NOMO-1 treated with dmso at 0.1 percent for 144 hours (cell line): ENCODE measurements around the gene DIP2C.
"Not testable (repeated sequence)": the region's sequence is repeated elsewhere in the genome, so short reads cannot be mapped to it uniquely, and the experiment has no call there.

Experiments used
- DNase-seq: peaks from one replicate; lab custom pipeline; 2025; ENCODE audit not compliant: unreplicated experiment; lab: John Stamatoyannopoulos, UW

Gene DIP2C

DNA sequence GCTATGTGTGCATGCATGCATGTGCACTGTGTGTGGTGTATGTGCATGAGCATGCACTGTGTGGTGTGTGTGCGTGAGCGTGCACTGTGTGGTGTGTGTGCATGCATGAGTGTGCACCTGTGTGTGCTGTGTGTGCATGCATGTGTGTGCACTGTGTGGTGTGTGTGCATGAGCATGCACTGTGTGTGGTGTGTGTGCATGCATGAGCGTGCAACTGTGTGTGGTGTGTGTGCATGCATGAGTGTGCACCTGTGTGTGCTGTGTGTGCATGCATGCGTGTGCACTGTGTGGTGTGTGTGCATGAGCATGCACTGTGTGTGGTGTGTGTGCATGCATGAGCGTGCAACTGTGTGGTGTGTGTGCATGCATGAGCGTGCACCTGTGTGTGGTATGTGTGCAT, 10.7 kb upstream of the DIP2C start:
- DNase-seq = not testable (repeated sequence)

DNA sequence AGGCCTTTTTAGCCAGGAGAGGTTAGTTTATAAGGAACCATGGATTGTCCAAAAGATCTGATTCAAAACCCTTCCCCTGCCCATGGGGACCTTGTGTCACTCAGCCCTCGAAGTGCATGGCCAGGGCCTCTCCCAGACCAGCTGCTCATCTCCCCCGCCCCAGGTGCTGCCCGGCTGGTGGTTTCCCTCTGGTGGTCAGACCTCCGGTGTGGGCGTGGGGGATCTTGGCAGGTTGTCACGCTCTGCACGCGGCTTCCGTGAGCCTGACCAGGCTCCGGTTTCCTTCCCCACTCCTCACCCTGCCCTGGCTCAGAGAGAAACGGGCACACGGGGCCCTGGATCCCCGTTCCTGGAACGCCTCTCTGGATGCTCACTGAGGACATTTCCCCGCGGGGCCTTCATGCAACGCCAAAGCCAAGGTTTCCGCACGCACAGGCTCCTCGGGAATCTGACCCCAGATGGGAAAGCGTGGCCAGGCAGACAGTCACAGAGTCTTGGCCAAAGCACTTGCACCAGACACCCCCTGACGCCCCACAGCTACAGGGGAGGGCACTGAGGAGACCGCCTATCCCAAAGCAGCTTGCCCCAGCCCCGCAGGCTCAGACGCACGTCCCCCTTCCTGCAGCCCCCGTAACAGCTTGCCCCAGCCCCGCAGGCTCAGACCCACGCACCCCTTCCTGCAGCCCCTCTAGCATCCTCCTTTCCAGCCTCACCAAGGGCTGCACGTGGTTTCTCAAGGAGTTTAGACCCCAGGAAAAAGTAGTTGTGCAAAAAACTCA, 7.8 kb upstream of the DIP2C start:
- DNase-seq = no peak

DNA sequence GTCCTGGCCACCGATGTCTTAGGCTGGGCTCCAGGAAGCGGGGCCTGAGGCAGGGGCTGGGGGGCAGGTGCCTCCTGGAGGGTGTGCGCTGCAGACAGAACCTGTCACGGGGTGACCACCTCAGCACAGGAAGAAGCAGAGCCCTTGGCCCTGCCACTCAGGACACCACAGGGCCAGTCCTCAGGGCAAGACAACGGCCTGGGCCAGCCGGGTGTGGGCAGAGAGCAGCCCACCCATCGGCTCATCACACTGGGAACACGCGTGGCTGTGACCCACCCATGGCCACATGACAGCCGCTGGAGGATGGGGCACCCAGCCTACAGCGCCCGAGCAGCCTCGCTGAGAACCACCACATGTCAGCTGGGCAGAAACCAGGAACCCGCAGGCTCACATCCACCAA, 5.9 kb upstream of the DIP2C start:
- no peak for DNase-seq

DNA sequence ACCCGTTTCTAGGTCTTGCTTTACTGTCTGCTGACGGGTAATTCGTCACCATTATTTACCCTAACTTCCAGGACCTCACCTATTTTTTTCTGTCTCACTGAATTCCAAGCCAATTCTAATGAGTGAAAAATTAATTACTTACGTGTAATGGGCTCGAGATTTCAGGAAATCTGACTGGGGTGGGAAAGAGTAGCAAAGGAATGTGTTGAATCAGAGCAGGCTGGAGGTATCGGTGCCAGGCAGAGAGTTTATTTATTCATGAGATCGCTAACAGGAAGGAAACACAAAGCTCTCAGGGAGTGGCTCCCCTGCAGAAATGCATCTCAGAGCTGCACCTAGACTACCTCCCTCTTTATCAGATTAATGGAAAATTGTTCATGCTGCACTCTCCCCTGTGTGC, 4.0 kb upstream of the DIP2C start:
- no peak for DNase-seq

DNA sequence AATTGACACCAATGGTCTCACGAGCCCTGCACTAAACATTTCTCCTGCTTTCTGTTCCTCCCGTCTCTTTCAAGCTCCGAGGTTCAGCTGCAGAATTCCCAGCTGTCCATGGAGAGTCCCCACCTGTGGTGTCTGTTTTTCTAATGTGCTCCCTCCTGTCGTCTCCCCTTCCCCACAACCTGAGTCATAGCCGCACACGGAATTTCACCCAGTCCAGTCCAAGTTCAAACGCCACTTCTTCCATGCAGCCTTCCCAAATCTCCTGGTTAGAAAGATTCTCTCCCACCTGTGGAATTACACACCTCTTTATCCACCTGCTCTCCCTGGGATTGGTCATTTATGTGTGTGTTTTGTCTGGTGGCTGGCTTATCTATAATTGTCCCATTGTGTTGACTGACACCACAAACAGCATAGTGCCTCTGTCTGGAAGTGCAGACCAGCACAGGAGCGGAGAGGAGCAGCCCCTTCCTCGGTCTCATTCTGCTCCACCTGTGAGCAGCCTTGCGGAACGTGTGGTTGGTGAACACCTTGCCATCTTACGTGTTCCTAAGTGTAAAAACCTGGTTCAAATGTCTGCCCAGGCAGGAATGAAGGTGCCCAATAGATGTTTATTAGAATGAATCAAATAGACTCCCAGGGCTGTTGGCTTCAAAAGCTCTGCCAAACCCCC, 3.3 kb upstream of the DIP2C start:
- no peak for DNase-seq

DNA sequence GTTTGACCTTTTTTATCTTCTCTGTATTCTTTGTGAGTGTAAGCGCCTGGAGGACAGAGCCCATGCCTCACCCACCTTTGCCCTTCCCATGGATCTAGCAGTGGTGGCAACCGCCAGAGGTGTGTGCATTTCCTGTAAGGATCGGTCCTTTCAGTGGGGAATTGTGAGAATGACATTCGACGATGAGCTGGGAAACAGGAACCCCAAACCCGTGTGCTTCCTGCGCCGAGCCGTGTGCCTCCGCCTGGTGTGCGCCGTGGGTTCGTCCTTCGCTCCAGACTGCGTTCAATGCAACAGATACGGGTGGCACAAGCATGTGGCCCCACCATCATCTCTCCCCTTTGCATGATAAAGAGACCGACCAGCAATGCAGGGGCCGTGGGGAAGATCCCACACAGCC, 1.7 kb upstream of the DIP2C start:
- DNase-seq = no peak

DNA sequence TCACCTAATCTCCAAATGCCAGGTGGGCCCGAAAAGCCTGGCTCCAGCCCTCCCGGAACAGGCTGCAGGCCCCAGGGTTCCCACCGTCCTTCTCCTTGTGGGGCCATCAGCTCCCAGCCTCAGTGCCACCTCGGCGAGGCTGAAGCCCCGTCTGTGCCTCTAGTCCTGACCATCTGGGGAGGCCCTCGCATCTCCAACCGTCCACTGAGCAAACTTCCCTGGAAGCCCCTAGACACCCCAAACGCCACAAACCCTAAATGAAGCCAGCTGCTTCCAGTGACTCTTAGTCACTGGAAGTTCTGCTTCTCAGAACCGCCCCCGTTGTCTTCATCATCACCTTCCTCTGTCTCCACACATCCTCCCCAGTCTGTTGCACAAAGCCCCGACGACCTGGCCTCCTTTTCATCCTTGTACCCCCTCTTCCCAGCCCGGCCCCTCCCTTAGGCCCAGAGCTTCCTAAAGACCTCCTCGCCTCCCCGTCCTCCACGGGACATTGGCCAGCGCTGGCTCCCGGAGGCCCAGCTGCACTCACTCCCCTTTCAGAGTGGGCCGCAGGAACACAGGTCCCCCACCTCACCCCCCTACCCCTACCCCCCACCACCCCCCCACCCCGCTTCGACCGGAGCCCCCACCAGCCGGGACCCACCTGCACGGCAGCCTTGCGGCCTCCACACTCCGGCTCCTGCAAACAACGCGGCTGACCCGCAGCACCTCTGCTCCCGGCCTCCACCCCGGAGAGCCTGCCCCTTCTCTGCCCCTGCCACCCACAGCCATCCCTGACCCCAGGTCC, 1.1 kb upstream of the DIP2C start:
- DNase-seq = no peak

DNA sequence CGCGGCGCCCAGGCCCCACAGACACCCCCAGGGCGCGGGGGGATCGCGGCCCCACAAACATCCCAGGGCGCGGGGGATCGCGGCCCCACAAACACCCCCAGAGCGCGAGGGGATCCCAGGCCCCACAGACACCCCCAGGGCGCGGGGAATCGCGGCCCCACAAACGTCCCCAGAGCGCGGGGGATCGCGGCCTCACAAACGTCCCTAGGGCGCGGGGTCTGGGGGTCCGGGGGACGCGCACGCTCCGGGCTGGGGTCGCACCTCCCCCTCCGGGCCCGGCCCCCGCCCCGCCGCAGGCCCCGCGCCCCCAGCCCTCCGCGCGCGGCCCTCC, 382 bp downstream of the DIP2C start:
- DNase-seq = no peak

DNA sequence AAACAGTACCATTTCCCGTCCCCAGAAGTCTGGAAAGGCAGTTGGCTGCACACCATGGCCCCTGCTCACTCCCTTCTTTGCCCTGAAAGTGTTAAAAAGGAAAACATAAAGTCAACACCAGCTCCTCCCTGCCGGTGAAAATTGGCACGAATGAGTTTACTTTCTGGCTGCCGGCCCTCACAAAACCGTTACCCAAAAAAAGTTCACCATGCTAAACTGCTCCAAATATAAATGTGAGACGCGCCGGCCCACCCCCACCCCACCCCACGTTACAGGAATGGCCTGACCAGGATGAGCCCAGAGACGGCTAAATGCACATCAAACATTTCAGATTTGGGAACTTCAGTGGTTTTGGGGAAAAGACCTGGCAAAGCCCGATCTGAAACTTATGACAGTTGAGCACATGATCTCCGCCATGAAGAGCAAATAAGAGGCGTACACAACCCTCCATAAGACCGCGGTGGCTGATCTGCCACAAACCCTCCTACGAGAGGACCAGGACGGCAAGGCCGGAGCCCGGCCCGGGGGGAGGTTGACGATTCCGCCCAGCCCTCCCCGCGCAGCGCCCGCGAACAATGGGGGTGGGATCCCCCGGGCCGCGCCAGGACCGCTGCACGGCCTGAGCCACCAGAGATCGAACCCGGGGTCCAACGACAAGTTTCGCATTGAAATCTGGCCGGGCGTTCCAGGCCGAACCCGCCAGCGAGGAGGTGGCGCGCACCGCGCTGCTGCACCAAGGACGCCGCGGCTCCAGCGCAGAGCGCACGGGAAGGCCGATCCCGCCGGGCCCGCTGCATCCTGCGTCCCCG, 952 bp downstream of the DIP2C start:
- DNase-seq = no peak

DNA sequence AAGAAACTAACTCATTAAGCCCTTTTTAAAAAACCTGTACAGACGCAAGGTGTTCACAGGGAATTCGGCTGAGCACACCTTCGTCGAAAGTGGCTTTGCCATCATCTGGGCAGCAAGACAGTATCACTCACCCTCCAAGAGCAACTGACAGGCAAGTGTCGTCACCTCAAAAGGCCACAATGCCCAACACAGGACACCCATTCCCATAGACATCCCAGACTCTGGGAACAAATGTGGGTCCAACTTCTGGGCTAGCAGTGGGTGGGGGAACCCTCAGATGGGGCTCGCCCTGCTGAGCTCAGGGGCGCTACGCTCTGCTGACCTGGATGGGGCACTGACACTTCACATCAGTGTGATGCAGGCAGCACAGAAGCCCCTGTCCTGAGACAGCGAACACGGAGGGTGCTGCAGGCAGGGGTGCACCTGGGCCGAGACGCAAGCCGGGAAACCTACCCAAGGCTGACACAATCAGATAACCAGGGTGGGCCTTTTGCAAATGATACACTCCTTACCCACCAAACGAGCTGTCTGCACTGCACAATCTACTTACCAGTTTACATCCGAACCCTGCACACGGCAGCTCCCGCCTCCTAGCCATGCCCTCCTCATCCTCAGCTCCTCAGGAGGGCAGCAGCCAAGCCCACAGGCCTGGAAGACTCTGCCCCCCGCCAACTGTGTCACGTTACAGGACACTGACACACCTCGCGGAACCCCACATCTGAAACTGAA, 1.7 kb downstream of the DIP2C start:
- no peak for DNase-seq

DNA sequence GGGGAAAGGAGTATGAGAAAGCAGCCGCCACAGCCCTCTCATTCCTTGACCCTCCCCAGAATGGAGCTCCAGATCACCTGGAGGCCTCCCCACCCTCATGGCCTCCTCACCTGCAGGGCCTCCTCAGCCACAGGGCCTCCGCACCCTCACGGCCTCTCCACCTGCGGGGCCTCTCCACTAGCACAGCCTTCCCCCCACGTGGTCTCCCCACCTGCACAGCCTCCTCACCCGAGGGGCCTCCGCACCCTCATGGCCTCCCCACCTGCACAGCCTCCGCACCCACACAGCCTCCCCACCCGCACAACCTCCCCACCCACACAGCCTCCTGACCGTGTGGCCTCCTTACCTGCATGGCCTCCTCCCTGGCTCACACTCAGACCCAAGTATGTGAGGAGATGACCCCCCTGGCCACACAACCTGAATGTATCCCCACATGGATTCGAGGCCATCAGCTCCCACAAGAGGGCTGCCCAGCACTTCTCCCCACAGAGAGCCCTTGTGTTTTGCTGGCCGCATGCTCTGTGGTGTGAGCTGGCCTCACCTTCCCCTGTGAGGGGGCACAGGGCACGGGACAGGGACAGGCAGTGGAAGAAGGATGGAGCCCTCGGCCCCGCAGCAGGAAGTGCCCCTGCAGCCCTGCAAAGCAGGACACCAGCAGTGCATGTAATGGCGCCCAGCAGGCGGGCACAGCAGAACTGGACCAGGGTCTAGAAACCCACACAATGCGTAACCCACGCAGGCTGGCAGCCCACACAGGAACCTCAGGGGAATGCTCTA, 3.1 kb downstream of the DIP2C start:
- DNase-seq = no peak

DNA sequence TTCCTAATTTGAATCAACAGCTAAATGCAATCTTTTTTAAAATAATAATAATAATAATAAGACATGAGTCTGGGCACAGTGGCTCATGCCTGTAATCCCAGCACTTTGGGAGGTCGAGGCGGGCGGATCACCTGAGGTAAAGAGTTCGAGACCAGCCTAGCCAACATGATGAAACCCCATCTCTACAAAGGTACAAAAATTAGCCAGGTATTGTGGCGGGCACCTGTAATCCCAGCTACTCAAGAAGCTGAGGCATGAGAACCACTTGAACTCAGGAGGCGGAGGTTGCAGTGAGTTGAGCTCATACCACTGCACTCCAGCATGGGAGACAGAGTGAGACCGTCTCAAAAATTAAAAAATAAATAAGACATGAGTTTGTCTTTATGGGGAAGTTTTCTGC, 3.9 kb downstream of the DIP2C start:
- no peak for DNase-seq

DNA sequence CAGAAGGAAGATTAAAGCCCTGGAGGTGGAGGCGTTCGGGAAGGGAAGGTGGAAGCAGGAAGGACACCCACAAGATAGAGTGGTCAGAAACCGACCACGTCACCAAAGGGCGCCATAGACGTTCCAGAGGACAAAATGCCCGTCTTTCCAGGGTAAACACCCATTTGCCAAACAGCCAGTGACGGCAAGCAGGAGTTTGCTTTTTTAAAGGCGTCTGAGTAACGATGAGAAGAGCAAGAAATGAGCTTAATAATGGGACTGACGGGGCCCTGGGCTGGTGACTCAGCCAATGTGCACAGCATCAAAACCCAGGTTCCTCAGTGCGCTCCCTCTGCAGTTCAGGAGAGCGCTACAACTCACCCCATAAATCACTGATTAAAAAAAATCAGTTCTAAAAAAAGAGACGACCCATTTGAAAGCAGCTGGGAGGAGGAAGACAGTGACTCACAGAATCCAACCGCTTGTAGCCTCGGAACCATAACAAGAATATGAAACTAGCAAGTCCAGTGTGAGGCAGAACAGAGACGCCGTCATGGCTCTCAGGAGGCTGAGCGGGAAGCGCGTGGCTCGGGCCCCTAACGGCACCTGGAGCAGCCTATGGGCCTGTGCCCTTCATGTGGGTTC, 5.9 kb downstream of the DIP2C start:
- DNase-seq = peak; percentile 0

DNA sequence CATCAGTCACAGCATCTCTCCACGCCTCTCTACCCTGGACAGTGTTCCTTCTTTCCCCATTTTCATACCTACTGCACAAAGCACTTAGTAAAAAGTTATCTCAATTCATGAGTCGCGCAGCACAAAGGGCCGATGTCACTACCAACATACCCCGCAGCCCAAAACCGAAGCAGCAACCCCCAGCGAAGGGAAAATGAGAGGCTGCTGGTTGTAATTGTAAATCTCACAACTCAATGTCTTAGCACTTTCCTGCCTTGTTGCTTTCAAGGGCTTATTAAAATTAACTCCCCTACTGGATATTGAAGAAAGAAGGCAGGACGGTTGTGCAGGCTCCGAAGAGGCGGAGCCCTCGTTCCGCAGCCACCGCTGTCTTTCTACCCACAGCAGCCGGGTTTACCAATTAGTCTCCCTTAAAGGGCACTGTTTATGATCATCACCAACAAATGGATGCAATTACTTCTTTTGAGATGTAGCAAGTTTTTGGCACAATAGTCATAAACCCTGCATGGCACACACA, 6.5 kb downstream of the DIP2C start:
- DNase-seq = no peak

DNA sequence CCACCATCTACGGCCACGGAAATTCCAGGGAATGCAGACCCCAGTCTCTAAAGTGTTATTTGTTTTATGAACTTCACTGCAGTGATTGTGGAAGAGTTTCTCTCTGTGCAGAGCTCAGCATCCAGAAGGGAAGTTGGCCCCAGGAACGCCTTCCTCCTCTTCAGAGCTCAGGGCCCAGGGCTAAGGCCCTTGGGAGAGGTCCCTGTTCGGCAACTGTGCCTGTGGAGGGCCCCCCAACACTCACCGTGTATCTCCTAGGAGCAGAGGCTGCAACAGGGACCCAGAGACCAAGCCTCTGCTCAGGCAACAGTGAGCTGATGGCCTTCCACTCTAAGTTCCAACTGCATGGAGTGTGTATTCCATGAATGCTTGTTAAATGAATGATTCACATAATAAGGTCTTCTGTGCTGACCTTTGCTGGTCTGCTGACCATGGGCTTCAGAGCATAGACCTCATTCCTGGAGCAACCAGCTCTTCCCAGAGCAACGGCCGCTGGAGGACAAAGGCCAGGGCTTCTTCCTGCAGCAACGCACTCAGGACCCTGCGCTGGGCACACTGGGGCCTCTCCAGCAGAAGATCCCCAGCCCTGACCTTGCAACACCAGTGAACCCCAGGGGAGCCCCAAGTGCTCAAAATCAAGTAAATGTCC, 7.7 kb downstream of the DIP2C start:
- no peak for DNase-seq

DNA sequence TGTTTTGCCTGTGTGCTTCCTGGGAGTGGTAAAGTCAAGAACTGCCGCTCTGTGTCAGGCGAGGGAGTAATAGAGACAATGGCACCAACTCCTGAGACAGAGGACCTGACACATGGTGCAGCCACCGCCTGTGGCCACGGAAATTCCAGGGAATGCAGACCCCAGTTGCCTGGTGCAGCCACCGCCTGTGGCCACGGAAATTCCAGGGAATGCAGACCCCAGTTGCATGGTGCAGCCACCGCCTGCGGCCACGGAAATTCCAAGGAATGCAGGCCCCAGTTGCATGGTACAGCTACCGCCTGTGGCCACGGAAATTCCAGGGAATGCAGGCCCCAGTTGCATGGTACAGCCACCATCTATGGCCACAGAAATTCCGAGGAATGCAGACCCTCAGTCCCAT, 8.7 kb downstream of the DIP2C start:
- no peak for DNase-seq

DNA sequence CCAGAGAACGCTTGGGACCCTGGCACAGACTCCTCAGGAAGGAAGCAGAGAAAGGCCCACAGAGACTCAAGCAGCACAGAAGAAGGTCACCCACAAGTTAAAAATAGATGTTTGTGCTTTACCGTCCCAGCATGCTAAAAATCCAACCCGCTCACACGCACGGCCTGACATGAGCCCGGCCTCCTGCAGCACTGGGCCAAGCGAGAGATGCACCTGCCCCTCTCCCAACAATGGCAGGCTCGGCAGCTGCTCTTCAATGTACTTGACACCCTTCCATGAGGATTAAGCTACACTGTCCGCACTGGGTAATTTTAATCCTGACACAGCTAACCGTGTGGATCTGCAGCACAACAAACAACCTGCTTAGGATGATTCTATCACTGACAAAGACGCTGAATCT, 9.3 kb downstream of the DIP2C start:
- DNase-seq = no peak

DNA sequence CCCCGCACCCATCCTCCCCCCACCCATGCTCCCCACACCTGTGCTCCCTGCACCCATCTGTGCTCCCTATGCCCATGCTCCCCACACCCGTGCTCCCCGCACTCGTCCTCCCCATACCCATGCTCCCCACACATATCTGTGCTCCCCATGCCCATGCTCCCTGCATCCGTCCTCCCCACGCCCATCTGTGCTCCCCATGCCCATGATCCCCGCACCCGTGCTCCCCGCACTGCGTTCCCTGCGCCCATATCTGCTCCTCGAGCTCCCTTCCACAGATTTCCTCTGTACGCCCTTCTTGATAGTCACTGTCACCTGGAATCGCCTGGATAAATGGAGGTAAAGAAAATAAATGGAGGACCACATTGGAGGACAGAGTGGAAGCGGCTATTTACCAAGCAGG, 9.9 kb downstream of the DIP2C start:
- no peak for DNase-seq

DNA sequence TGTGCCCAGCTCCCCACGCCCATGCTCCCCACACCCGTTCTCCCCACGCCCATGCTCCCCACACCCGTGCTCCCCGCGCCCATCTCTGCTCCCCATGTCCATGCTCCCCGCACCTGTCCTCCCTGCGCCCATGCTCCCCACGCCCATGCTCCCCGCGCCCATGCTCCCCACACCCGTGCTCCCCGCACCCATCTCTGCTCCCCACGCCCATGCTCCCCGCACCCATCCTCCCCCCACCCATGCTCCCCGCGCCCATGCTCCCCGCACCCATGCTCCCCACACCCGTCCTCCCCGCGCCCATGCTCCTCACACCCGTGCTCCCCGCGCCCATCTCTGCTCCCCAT, 10.8 kb downstream of the DIP2C start:
- DNase-seq = not testable (repeated sequence)
